Measurements from ENCODE around the gene LPAR4. TPM values are rescaled to one million over a fixed set of nuclear protein-coding genes. Genes with fewer than 3 reads are reported as not detected.
"Not testable (repeated sequence)": the region's sequence is repeated elsewhere in the genome, so short reads cannot be mapped to it uniquely, and the experiment has no call there.

LPAR4 gene
- total and polyA plus RNA-seq, 10 of the 15 experiments (the other 5 are each of a cell fraction or from before 2014, with no cell fraction given): 0.05 to 0.10 (median 0.06) TPM; not detected in 7

DNA sequence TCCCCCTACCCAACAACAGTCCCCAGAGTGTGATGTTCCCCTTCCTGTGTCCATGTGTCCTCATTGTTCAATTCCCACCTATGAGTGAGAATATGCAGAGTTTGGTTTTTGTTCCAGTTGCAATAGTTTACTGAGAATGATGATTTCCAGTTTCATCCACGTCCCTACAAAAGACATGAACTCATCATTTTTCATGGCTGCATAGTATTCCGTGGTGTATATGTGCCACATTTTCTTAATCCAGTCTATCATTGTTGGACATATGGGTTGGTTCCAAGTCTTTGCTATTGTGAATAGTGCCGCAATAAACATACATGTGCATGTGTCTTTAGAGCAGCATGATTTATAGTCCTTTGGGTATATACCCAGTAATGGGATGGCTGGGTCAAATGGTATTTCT lies 55.0 kb downstream of the LPAR4 start:
- DNase-seq (ENCODE audit: low read depth, low spot score); ATAC-seq; H3K36me3 ChIP-seq (ENCODE audit: control insufficient read depth in 2 of 2, insufficient read depth in 2 of 2, low read length in 1 of 2); H3K27me3 ChIP-seq (replicated peaks in 1 of 2; ENCODE audit: control insufficient read depth in 2 of 2, insufficient read depth in 2 of 2, low read length in 1 of 2); CTCF ChIA-PET; FAIRE-seq; H4K20me1 ChIP-seq (ENCODE audit: control insufficient read depth, insufficient read depth); POLR2A ChIA-PET; H3K27ac ChIP-seq (ENCODE audit: control insufficient read depth, insufficient read depth); H3K4me2 ChIP-seq (ENCODE audit: control insufficient read depth, insufficient read depth); H2AFZ ChIP-seq (ENCODE audit: control insufficient read depth, low read depth, low read length); H3K4me3 ChIP-seq; H3K4me1 ChIP-seq (ENCODE audit: control insufficient read depth, insufficient read depth, low read length); intact Hi-C loops (cut with micrococcal nuclease; ENCODE audit: unreplicated experiment); SMC1A ChIA-PET (ENCODE audit: uncharacterized antibody, unreplicated experiment); H3K79me2 ChIP-seq (ENCODE audit: control insufficient read depth, insufficient read depth, low read length); in situ Hi-C loops (cut with MboI); H3K9me3 ChIP-seq (replicated peaks; ENCODE audit: control insufficient read depth, insufficient read depth, low read length); BruUV-seq (replicated peaks); RAD21 ChIA-PET (ENCODE audit: unreplicated experiment); H3K9ac ChIP-seq (ENCODE audit: control insufficient read depth, insufficient read depth, low read length): not testable (repeated sequence)
- WGBS (ENCODE audit: insufficient coverage, insufficient replicate concordance, low lambda C conversion rate, missing lambda C conversion rate): 56% methylated on average over 3 of the region's 3 CpGs

Other genes starting within 250 kb of the LPAR4 start
- 0.16 and 0.23 TPM in 2 replicates for gene RTL3, start 88.4 kb upstream of the LPAR4 start, total RNA-seq (2014; rRNA removed)
- gene RTL3, start 88.4 kb upstream of the LPAR4 start, total RNA-seq (2014; rRNA removed; fragmentation: Illumina TruSeq; extraction: Trizol): 0.27 and 0.28 TPM in 2 replicates
- gene RTL3, start 88.4 kb upstream of the LPAR4 start, total RNA-seq (2021): 0.19 and 0.23 TPM in 2 replicates
- 1.4 and 1.5 TPM in 2 replicates for gene RTL3, start 88.4 kb upstream of the LPAR4 start, polyA plus RNA-seq (2011; rRNA removed)
- gene RTL3, start 88.4 kb upstream of the LPAR4 start, polyA plus RNA-seq (2014; fragmentation: Illumina TruSeq; extraction: Trizol): 0.35 and 0.38 TPM in 2 replicates
- gene RTL3, start 88.4 kb upstream of the LPAR4 start, polyA plus RNA-seq (2014; fragmentation: Nextera tagmentation; extraction: Ambion mirVana): under 1 TPM in 1 of 2 experiments, not detected in 1; 0.09 TPM
- gene RTL3, start 88.4 kb upstream of the LPAR4 start, polyA plus RNA-seq (2014; rRNA removed): 0.18 and 0.41 TPM in 2 replicates
- under 1 TPM; 0.16 to 0.37 TPM for gene RTL3, start 88.4 kb upstream of the LPAR4 start, polyA plus RNA-seq (2016; fragmentation: Nextera tagmentation; extraction: Ambion mirVana)
- 104 and 121 TPM in 2 replicates for gene P2RY10, start 197.7 kb downstream of the LPAR4 start, total RNA-seq (2014; rRNA removed)
- 98.5 and 102 TPM in 2 replicates for gene P2RY10, start 197.7 kb downstream of the LPAR4 start, total RNA-seq (2014; rRNA removed; fragmentation: Illumina TruSeq; extraction: Trizol)
- 72.2 TPM in 2 replicates for gene P2RY10, start 197.7 kb downstream of the LPAR4 start, total RNA-seq (2021)
- 272 and 288 TPM in 2 replicates for gene P2RY10, start 197.7 kb downstream of the LPAR4 start, polyA plus RNA-seq (2011; rRNA removed)
- 152 and 185 TPM in 2 replicates for gene P2RY10, start 197.7 kb downstream of the LPAR4 start, polyA plus RNA-seq (2014; fragmentation: Illumina TruSeq; extraction: Trizol)
- 10 to 100 TPM; 43.8 to 71.9 TPM for gene P2RY10, start 197.7 kb downstream of the LPAR4 start, polyA plus RNA-seq (2014; fragmentation: Nextera tagmentation; extraction: Ambion mirVana)
- gene P2RY10, start 197.7 kb downstream of the LPAR4 start, polyA plus RNA-seq (2014; rRNA removed): 44.1 and 56.9 TPM in 2 replicates
- gene P2RY10, start 197.7 kb downstream of the LPAR4 start, polyA plus RNA-seq (2016; fragmentation: Nextera tagmentation; extraction: Ambion mirVana): 10 to 100 TPM; 56.2 to 60.6 TPM